Tibial artery (tissue), 4 donors: Measurements from ENCODE around the gene ACTN1.
A peak's percentile ranks its signal among the peaks of the same experiment; 100 is the strongest.

Experiments
- DNase-seq, 2 donors: peaks; one replicate each; pipeline ENCODE4 v3.0.0-alpha.2; 2019
- H3K27ac ChIP-seq, 2 donors: fragments of 200-600 bp; sonication (generic) in 1 of 2; 1 replicate in 1 of 2; 2 replicates in 1 of 2; pipeline ENCODE4 v1.5.1; 2018 to 2019; ENCODE audit warnings: mild to moderate bottlenecking in 1 of 2
- H3K27me3 ChIP-seq, 2 donors: fragments of 200-600 bp; sonication (generic) in 1 of 2; one replicate each; pipeline versions ENCODE4 v1.5.1 to v1.6.0; 2016 to 2019
- H3K36me3 ChIP-seq, 3 donors: fragments of 200-600 bp; sonication (generic) in 2 of 3; one replicate each; pipeline ENCODE4 v1.5.1; 2016 to 2019; ENCODE audit warnings: mild to moderate bottlenecking in 2 of 3
- H3K4me1 ChIP-seq, 4 donors: fragments of 200-600 bp; sonication (generic) in 2 of 4; 1 replicate in 3 of 4; 2 replicates in 1 of 4; pipeline ENCODE4 v1.5.1; 2016 to 2019
- H3K4me3 ChIP-seq, 2 donors: fragments of 200-600 bp; sonication (generic) in 1 of 2; 1 replicate in 1 of 2; 2 replicates in 1 of 2; pipeline ENCODE4 v1.5.1; 2018 to 2019; ENCODE audit warnings: mild to moderate bottlenecking in 2 of 2
- H3K9me3 ChIP-seq, 3 donors: fragments of 200-600 bp; sonication (generic) in 1 of 3; one replicate each; pipeline ENCODE4 v1.5.1; 2016 to 2019
- intact Hi-C: fragments of 100-400 bp; cut with DNase I; formaldehyde crosslinking; loops from one replicate; pipeline ENCODE4 v1.15.0; 2023; ENCODE audit warnings: low total_unique reads
- TF ChIP-seq, protein P1 (sequence below), 2 experiments: fragments of 200-600 bp in 1 of 2; fragments of 450-650 bp in 1 of 2; IDR thresholded peaks; one replicate each; pipeline ENCODE4 v1.5.1; 2017 to 2019; ENCODE audit warnings: antibody characterized with exemption in 2 of 2, mild to moderate bottlenecking in 1 of 2, moderate library complexity in 1 of 2

ACTN1 gene

DNA sequence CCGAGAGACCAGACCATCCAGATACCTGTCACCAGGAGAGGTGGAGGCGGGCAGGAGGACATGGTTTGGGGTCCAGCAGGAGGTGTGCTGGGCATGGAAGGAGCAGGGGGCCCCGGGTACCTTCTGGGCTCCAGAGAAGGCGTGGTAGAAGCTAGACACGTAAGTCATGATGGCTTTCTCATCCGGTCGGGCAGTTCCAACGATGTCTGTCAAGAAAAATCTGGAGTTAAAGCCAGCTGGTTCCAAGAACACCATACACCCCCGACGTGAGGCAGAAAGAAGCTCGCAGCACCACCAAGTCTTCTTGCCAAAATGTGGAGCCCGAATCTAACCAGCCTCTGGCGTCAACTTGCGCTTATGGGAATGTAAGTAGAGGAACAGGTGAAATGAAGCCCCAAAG lies 76.7 kb downstream of the ACTN1 start:
- H3K4me1 ChIP-seq = peaks cover 0 to 82% (median 36%) of the 10 kb centered on the region in 4 donors
- no peak for DNase-seq
- no peak overlapping the region for H3K4me3 ChIP-seq
- peak overlapping the region; percentile 80 to 100 for H3K27ac ChIP-seq
- peaks cover 65 to 97% (median 85%) of the 10 kb centered on the region in 3 donors for H3K36me3 ChIP-seq
- no peaks in the 10 kb centered on the region for H3K9me3 ChIP-seq
- TF ChIP-seq, protein P1, sequence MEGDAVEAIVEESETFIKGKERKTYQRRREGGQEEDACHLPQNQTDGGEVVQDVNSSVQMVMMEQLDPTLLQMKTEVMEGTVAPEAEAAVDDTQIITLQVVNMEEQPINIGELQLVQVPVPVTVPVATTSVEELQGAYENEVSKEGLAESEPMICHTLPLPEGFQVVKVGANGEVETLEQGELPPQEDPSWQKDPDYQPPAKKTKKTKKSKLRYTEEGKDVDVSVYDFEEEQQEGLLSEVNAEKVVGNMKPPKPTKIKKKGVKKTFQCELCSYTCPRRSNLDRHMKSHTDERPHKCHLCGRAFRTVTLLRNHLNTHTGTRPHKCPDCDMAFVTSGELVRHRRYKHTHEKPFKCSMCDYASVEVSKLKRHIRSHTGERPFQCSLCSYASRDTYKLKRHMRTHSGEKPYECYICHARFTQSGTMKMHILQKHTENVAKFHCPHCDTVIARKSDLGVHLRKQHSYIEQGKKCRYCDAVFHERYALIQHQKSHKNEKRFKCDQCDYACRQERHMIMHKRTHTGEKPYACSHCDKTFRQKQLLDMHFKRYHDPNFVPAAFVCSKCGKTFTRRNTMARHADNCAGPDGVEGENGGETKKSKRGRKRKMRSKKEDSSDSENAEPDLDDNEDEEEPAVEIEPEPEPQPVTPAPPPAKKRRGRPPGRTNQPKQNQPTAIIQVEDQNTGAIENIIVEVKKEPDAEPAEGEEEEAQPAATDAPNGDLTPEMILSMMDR (IDR thresholded peaks at IDR 0.05) = no peak
- H3K27me3 ChIP-seq = no peaks in the 10 kb centered on the region
- intact Hi-C loops = no loop called here

DNA sequence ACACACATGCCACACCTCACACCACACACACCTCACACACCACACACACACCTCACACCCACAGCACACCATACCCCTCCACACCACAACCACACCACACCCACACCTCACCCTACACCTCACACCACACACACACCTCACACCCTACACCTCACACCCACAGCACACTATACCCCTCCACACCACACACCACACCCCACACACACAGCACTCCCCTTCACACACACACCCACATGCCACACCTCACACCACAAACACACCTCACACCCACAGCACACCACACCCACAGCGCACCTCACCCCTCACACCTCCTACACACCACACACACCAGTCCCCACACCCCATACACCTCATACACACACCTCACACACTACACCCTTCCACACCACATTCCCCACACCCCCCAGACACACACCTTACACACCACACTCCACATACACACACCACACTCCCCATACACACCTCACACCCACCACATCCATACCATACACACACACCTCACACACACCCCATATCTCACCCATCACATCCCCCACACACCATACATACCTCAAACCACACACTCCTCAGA lies 80.0 kb downstream of the ACTN1 start:
- H3K36me3 ChIP-seq = peaks cover 53 to 92% (median 82%) of the 10 kb centered on the region in 3 donors
- TF ChIP-seq, protein P1 (IDR thresholded peaks at IDR 0.05) = no peak
- no peak overlapping the region for H3K4me3 ChIP-seq
- H3K4me1 ChIP-seq = peaks cover 0 to 93% (median 45%) of the 10 kb centered on the region in 4 donors
- peak overlapping the region; percentile 80 to 100 for H3K27ac ChIP-seq
- no peak for DNase-seq
- no peaks in the 10 kb centered on the region for H3K27me3 ChIP-seq
- intact Hi-C loops = no loop called here
- no peaks in the 10 kb centered on the region for H3K9me3 ChIP-seq

DNA sequence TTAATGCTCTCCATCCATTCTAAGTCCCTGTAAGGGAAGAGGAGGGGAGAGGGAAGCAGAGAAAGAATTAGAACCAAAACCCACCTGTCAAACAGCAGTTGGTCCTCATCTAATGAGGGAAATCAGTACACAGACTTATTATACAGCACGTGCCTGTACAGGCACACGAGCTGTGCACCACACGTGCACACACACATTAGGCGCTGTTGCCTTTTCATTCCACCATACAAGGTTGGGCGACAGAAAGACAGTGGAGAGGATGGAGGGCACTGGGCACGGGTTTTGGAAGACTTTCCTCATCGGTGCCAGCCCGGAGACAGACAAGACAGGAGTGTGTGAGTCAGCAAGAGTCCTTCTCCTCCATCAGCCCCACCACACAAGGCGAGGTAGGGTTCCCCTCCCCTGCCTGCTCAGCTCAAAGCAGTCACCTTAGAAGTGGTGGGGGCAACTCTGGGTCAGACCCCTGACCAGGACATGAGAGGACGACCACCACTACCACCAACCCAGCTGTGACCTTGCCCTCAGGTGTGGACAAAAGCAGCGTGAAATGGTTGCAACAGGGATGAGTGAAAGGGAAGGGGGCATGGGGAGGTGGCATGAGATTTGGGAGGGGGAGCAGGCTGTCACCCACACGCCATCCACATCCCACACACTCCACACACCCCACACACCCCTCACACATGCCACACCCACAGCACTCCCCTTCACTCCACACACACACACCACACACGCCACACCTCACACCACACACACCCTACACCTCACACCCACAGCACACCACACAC lies 80.7 kb downstream of the ACTN1 start:
- TF ChIP-seq, protein P1 (IDR thresholded peaks at IDR 0.05) = no peak
- intact Hi-C loops = no loop called here
- DNase-seq = no peak
- Histone ChIP-seq H3K27ac (peak overlapping the region; percentile 80 to 100), H3K27me3 (no peaks in the 10 kb centered on the region), H3K36me3 (peaks cover 51 to 92% (median 81%) of the 10 kb centered on the region in 3 donors), H3K4me3 (no peak overlapping the region), H3K4me1 (peaks cover 0 to 93% (median 51%) of the 10 kb centered on the region in 4 donors), H3K9me3 (no peaks in the 10 kb centered on the region)

DNA sequence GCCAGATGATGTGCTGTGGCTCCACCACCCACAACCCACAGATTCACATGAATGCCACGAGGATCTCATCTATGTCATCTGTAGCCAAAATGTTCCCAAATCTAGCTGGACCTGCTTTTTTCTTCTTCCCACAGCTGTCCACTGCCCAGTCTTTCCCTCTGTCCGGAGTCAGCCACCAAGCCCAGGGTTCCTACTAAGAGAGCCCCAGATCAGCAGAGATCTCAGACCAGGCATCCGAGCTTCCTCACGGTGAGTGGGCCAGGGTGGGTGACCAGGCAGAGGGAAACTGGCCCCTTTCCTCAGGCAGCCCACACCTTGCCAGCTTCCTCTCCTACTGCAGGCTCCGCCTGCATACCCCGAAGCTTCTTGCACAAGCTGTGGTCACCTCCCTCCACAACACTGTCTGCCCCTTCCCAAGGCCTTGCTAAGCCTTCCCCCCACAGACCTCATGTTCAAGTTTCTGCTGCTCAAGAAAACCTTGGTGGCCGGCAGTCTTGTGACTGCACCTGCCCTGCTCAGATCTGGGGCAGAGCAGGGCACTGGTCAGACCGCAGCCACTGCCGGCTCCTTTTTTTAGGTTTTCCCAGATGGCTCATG lies 81.4 kb downstream of the ACTN1 start:
- TF ChIP-seq, protein P1 (IDR thresholded peaks at IDR 0.05) = no peak
- Histone ChIP-seq H3K4me1 (peaks cover 0 to 94% (median 51%) of the 10 kb centered on the region in 4 donors), H3K27ac (peak overlapping the region; percentile 80 to 100), H3K27me3 (no peaks in the 10 kb centered on the region), H3K4me3 (no peak overlapping the region), H3K9me3 (no peaks in the 10 kb centered on the region), H3K36me3 (peaks cover 52 to 94% (median 81%) of the 10 kb centered on the region in 3 donors)
- no peak for DNase-seq
- intact Hi-C loops = no loop called here

DNA sequence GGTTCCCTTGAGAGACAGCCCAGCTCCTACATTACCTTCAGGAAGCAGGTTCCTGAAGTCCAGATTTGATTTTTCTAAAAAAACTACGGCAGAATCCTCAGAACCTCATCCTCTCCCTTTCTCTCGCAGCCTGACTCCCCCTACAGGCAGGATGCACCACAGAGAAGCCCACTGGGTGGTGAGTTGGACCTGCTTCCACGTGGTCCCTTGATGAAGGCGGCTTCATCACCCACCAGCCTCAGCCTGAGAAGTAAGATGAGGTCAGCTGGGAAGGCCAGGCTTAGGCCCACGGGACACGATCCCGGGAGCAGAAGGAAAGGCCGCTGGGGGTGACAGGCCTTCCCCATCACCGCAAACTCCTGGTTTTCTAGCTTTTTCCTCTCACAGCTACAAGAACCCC lies 83.0 kb downstream of the ACTN1 start:
- TF ChIP-seq, protein P1 (IDR thresholded peaks at IDR 0.05) = peak; percentile 19 to 28
- no peak for DNase-seq
- Histone ChIP-seq H3K36me3 (peaks cover 54 to 94% (median 81%) of the 10 kb centered on the region in 3 donors), H3K9me3 (no peaks in the 10 kb centered on the region), H3K27me3 (no peaks in the 10 kb centered on the region), H3K27ac (peak overlapping the region; percentile 80 to 100), H3K4me1 (peaks cover 0 to 90% (median 51%) of the 10 kb centered on the region in 4 donors), H3K4me3 (no peak overlapping the region)
- intact Hi-C loops = no loop called here
